GM19023 (cell line): ENCODE measurements around the gene RBM15.

Experiments used
- ATAC-seq: cut with Tn5 transposase; IDR thresholded peaks from one replicate; pipeline ENCODE4 v1.9.1; 2021; ENCODE audit warnings: mild to moderate bottlenecking, moderate library complexity; ENCODE audit not compliant: unreplicated experiment

Gene RBM15

GRCh38 chr1:110320168-110320518, 19.0 kb upstream of the RBM15 start:
- ATAC-seq, result no peak

- ATAC-seq, result no peak
Measured at GRCh38 chr1:110321045-110321444, 18.1 kb upstream of the RBM15 start.

- no peak for ATAC-seq
Measured at GRCh38 chr1:110321846-110322245, 17.3 kb upstream of the RBM15 start.

- ATAC-seq, result no peak
Measured at GRCh38 chr1:110324667-110325066, 14.5 kb upstream of the RBM15 start.

- no peak for ATAC-seq
Measured at GRCh38 chr1:110326826-110327225, 12.4 kb upstream of the RBM15 start.

- ATAC-seq, result no peak
Measured at GRCh38 chr1:110328274-110328673, 10.9 kb upstream of the RBM15 start.

GRCh38 chr1:110328700-110329099, 10.5 kb upstream of the RBM15 start:
- no peak for ATAC-seq

GRCh38 chr1:110335265-110335664, 3.9 kb upstream of the RBM15 start:
- no peak for ATAC-seq

- no peak for ATAC-seq
Measured at GRCh38 chr1:110336300-110337039, 2.7 kb upstream of the RBM15 start.

- ATAC-seq, result no peak
Measured at GRCh38 chr1:110337704-110338308, 1.4 kb upstream of the RBM15 start.

GRCh38 chr1:110338309-110338885, 780 bp upstream of the RBM15 start:
- ATAC-seq, result peak; percentile 71

- ATAC-seq, result no peak
Measured at GRCh38 chr1:110339407-110340206, 430 bp downstream of the RBM15 start.

- no peak for ATAC-seq
Measured at GRCh38 chr1:110340207-110340468, 961 bp downstream of the RBM15 start.

- no peak for ATAC-seq
Measured at GRCh38 chr1:110341146-110341871, 2.1 kb downstream of the RBM15 start.

GRCh38 chr1:110341872-110342331, 2.7 kb downstream of the RBM15 start:
- ATAC-seq, result no peak

GRCh38 chr1:110343249-110343648, 4.1 kb downstream of the RBM15 start:
- ATAC-seq, result no peak

- ATAC-seq, result no peak
Measured at GRCh38 chr1:110344152-110344551, 5.0 kb downstream of the RBM15 start.

GRCh38 chr1:110345480-110345879, 6.3 kb downstream of the RBM15 start:
- ATAC-seq, result no peak

- no peak for ATAC-seq
Measured at GRCh38 chr1:110346690-110347089, 7.5 kb downstream of the RBM15 start.

GRCh38 chr1:110347182-110347893, 8.2 kb downstream of the RBM15 start:
- ATAC-seq, result no peak
